Measurements from ENCODE around the gene FAM228B.

Gene FAM228B

DNA sequence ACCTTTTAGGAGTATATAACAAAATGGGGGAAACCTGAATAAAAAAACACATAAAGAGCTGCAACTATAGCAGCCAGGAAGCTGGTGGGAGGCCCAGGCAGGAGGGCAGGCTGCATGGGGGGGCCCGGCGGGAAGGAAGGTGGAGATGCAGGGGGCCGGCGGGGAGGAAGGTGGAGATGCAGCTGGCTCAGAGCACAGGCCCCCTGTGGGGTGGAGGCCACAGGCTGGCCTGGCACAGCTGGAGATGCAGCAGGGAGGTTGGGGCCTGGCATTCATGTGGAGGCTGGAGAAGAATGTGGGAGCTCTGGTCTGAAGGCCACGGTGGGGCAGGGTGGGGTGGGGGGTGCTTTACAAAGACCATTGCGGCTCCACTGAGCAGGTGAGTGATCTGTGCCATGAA, 83.0 kb downstream of the FAM228B start:
- DNase-seq = no peak

DNA sequence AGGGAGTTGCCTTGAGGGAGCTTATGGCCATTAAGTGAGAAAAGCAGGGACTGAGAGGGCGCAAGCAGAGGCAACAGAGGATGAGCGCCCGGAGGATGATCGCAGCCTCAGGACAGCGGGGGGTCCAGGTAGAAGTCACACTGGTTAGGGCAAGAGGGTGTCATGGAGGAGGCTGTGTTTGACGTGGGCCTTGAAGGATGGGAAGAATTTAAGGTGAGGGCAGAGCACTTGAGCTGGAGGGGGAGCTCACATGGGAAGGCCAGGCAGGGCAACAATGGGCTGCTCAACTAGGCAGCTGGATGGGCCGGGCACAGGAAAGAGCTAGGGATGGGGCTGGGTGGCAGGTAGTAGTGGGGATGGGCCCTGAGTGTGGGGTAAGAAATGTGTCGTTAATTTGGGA, 83.4 kb downstream of the FAM228B start:
- no peak for DNase-seq

GRCh38 chr2:24207359-24207758, 84.1 kb downstream of the FAM228B start:
- no peak for DNase-seq

DNA sequence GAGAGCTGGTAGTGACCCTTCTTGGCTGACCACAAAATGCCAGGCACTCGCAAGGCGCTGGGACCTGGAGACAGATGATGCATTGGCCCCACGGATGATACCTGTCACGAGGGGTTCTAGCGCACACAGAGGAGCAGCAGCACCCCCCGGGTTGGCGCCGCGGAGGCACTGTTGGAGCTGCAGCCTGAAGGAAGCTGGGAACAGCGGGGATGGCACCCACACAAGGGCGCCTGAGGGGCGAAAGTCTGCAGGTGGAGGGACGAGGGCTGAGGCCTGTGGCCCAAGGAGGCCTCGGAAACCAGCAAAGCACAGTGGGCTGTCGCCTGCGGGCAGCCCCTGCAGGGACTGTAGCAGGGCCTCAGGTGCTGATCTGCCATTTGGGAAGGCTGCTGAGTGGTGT, 85.2 kb downstream of the FAM228B start:
- DNase-seq = no peak

DNA sequence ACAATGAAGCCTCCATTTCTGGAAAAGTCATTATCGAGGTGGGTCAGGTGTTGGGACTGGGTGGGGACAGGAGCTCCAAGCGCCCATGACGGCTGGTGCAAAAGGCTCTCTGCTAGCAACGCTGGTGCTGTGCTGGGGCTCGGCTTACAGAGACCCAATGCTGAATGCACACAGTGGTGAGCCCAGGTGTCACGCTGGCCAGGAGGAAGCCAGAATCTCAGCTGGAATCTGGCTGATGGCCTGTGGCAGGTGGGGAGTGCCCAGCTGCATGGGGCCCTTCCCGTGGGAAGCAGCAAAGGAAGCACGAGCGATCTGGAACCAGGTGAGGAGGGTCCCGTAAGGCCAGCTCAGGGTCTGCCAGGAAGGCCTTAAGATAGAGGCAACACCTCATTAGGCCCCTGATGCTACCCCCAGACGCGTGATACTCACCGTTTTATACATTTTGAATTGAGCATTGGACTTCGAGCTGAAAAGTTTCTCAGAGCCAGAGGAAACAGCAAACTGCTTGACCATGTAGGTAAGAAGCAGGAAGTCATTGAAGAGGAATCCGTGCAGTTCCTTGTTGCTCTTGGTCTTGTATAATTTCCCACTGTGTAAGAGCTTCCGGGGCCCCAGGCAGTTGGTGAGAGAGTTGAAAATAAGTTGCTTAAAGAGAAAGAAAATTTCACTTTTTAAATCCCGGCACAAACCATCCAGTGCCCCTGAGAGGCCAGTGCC, 86.3 kb downstream of the FAM228B start:
- no peak for DNase-seq

GRCh38 chr2:24210106-24210455, 86.8 kb downstream of the FAM228B start:
- no peak for DNase-seq

GRCh38 chr2:24210723-24211122, 87.5 kb downstream of the FAM228B start:
- no peak for DNase-seq

DNA sequence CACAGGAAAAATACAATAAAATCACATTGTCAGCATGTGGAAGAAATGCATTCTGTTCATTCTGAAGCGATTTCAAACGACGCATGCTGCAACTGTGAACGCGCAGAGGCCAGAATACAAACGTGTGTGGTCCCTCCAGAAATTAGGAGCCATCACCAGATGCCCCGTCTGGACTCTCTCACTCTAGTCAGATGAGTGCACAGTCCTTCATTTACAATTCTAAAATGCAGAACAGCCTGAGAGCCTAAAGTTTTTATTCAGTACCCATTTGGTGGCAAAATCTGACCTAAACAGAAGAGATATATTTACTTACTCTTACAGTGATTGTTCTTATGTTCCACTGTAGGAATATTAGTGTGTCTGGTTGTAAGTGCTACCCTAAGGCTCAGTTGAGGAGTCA, 88.1 kb downstream of the FAM228B start:
- DNase-seq = no peak

DNA sequence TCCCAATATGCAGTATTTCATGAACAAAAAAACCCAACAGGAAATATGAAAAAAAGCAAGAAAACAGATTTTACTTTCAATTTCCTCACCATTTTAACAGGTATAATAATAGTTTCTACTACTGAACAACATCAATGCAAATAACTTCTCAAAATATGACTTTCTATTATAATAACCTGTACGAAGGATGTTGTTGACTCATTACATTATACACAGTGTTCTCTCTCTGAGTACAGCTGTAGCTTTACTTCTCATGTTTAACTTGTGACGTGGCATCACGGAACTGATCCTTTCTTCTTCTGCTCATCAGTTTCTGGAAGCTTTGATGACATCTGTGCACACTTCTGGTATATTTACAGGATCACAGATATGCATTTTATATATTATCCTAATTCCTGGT, 91.6 kb downstream of the FAM228B start:
- no peak for DNase-seq
